Stimulated activated CD8-positive, alpha-beta memory T cell treated with anti-CD3 and anti-CD28 coated beads, Interleukin-4, amount 100 ng/mL, for 48 hours (primary cell): ENCODE data around the gene TNRC18.
"Not testable (repeated sequence)": the region's sequence is repeated elsewhere in the genome, so short reads cannot be mapped to it uniquely, and the experiment has no call there.

Experiments
- DNase-seq: peaks from one replicate; pipeline ENCODE4 v3.0.0-alpha.2; 2020

TNRC18 gene

DNA sequence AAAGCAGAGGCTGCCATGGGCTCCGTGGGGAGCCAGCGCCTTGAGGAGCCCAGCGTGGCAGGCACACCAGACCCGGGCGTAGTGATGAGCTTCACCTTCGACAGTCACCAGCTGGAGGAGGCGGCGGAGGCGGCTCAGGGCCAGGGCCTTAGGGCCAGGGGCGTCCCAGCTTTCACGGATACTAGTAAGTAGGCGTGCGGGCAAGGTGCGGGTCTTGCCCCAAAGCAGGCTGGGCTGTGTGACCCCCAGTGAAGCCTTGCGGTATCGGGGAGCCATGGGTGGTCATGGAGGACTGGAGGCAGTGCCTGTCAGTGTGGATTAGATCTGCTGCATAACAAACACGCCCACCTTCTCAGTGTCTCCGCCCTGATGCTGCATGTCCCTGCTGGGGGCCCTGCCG, 135.8 kb downstream of the TNRC18 start:
- DNase-seq: no peak

- DNase-seq: not testable (repeated sequence)
These were observed 136.3 kb downstream of the TNRC18 start for GRCh38 chr7:5287373-5287772.

DNA sequence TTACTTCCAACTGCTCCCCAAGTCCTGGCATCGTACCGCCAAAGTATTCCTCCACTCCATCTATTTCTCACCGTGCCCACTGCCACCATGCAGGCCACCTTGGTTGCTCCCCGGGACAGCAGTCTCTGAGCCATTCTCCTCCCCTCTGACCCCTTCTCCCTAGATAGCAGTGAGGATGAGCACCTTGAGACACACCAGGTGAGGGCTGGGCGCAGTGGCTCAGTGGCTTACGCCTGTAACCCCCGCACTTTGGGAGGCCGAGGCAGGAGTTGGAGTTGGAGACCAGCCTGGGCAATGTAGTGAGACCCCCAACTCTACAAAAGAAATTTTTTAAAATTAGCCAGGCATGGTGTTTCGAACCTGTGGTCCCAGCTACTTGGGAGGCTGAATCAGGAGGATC, 136.7 kb downstream of the TNRC18 start:
- no peak for DNase-seq

GRCh38 chr7:5284304-5285281, 139.0 kb downstream of the TNRC18 start:
- peak; percentile 62 for DNase-seq

DNA sequence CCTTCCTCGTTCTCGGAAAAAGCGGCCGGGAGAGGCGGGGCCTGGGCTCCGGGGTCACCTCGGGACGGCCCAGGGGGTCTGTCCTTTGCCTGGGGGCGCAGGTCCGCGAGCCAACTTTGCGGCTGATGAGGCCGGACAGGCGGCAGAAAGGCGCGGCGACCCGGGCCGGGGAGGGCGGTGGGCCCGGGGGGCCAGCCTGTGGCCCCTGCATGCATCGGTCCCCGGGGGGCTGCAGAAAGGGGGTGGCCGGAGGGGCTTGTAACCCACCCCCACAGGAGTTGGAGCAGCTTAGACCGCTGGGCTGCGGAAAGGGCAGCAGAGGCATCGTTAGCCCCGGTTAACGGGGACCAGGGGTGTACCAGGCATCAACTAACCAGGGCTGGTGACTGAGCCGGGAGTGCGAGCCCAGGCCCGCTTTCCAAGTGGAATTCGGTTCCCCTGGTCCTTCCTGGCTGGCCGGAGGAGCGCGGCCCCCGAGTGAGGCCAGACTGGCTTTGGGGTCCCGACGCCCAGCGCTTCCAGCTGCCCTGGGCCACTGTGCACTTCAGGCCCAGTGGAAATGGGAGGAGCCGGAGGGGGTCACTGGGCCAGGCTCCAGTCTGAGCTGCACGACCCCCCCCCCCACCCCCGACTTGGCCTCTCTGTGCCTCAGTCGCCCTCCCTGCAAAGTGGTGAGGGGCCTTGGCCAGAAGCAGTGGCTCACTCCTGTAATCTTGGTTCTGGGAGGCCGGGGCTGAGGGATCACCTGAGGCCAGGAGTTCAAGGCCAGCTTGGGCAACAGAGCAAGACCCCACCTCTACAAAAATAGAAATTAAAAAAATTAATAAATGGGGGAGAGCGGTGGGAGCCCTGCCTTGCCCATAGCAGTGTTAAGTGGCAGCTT, 140.0 kb downstream of the TNRC18 start:
- DNase-seq: no peak

DNA sequence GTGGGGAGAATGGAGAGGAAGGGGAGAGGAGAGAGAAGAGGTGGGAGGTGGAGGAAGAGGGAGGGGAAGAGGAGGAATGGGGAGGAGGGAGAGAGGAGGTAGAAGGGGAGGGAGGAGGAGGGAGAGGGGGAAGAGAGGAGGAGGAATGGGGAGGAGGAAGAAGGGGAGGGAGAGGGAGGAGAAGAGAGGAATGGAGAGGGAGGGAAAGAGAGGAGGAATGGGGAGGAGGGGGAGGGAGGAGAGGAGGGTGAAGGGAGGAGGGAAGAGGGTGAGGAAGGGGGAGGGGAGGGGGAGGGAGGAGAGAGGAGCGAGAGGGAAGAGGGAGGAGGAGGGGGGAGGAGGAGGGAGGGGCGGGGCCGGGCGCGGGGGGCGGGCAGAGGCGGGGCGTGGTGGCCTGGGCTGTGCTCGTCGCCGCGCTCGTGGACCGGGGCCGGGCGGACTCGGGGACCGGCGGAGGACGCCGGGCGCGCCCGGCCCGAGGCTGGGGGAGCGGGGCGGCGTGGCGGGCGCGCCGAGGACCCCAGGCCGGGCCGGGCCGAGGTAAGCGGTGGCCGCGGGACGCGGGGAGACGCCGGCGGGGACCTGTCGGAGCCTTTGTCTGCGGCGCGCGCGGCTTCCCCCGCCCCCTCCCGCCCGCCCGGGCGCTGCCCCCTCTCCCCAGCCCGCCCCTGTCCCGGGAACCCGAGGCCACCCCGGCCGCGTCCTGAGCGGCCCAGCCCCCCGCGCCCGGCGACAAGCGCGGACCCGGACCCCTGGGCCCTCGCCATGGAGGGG, 140.9 kb downstream of the TNRC18 start, which contains the start of gene SLC29A4:
Gene SLC29A4, plus strand, starts transcription at position 401 of the 774 bp plus-strand sequence. CDS start 4,874 bp downstream, outside the sequence.
- DNase-seq: peak; percentile 55

- DNase-seq: not testable (repeated sequence)
These were observed 141.8 kb downstream of the TNRC18 start for GRCh38 chr7:5281598-5282500.

GRCh38 chr7:5279734-5280133, 143.9 kb downstream of the TNRC18 start:
- DNase-seq: no peak

DNA sequence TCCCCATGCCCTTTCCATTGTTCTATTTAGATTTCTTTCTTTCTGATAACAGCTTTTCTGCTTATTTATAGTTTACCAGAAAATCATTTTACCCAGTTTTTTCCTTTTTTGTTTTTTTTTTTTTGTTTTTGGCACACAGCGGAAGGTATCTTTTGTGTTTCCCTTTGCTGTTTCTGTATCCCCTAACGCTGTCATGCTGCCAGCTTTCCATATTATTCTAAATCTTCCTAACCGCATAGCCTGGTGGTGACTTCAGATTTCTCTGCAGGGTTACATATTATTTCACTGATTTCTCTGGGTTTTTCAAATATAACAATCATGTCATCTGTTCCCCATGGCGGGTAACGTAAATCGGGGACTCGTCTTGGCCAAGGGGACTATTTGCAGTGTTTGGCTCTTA, 144.9 kb downstream of the TNRC18 start:
- no peak for DNase-seq

DNA sequence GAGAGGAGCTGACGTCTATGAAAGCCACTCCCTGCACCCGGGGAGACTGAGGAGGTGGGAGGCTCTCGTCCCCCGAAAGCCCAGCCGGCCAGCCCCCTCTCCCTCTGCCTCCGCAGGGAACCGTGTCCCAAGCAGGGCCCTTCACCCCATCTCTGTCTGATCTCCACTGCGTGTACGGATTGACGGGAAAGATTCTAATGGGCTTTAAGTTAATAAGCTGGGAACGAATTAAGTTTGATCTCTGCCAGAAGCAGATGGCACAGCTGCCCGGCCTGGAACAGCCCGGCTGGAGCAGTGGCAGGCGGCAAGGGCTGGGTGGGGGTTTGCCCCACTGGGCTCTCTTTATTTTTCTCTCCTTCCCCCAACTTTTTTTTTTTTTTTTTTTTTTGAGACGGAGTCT, 147.0 kb downstream of the TNRC18 start:
- no peak for DNase-seq

DNA sequence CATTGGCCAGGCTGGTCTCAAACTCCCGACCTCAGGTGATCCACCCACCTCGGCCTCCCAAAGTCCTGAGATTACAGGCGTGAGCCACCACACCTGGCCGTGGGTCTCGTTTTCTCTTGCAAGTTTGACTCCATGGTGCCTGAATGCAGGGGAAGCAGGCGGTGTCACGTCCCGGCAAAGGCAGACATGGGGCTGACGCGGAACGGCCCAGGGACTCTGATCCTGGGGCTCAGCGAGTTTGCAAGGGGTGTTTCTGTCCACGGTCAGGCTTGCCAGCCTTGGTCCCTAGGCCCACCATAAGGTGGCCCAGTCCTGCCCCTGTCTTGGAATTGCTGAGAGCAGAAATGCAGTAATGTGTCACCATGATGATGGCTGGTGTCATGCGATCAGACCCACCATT, 147.5 kb downstream of the TNRC18 start:
- DNase-seq: not testable (repeated sequence)

GRCh38 chr7:5275510-5275909, 148.1 kb downstream of the TNRC18 start:
- not testable (repeated sequence) for DNase-seq

- DNase-seq: not testable (repeated sequence)
These were observed 148.6 kb downstream of the TNRC18 start for GRCh38 chr7:5274985-5275431.

DNA sequence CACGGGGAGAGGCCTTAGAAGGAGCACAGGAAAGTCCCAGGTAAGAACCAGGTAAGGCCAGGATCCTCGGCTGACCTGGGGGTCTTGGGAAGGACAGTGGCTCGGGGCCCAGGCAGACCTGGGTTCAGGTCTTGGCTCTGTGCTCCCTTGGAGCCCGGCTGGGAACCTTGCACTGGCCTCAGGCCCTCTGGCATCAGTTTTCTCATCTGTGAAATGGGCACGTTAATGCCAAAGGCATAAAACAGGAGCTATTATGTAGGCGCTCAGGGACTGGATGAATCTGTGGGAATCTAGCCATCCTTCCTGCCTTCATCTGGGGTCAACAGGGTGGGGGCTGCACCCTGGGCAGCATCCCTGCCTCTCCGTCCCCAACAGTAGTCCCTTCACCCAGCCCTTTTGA, 149.2 kb downstream of the TNRC18 start:
- DNase-seq: no peak

DNA sequence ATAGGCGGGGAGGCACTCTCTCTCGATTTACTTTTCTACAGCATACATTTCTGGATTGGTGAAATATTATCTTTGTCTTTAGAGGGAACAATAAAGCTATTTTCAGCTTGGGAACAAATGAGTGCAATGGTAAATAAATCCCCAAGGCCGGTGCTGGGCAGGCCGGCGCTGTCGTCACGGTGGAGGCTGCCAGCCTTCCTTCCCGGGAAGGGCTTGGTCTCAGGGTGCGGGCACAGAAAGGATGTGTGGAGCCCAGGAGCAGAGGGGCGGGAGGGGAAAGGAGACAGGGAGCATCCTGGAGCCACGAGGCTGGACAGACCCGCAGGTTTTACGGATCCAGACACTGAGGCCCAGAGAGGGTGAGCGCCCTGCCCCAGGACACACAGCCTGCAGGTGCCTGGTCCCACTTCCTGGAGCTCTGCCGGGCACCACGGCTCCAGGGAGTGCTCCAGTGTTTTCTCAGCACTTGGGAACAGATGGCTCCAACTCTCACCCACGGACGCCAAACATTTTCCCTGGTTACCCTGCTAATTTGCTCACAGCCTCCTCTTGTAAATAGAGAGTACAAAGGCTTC, 149.7 kb downstream of the TNRC18 start:
- DNase-seq: not testable (repeated sequence)

- DNase-seq: no peak
These were observed 152.8 kb downstream of the TNRC18 start for GRCh38 chr7:5270788-5271187.

DNA sequence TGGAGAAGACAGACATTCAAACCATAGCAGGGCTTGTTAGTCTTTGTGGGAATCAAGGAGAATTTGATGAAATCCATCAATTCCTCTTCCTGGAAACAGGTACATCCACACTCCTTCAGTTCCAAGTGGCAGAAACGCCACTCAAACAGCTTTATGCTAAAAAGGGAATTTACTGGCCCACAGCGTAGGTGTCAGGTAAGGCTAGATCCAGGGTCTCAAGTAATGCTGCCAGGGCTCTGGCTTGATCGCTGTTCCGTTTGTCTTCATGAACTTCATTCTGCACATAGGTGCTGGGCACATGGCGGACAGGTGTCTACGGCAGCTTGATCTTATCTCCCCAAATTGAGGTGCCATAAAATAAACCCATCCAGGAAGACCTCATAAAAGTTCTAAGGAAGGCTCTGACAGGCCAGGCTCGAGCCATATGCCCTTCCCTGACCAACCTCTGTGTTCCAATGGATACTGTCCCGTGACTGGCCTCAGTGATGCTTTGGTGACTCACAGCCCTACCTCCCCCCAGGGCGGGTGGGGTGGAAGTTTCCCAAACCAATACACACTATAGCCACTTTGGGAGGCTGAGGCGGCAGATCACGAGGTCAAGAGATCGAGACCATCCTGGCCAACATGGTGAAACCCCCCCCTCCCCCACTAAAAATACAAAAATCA, 153.5 kb downstream of the TNRC18 start:
- not testable (repeated sequence) for DNase-seq

DNA sequence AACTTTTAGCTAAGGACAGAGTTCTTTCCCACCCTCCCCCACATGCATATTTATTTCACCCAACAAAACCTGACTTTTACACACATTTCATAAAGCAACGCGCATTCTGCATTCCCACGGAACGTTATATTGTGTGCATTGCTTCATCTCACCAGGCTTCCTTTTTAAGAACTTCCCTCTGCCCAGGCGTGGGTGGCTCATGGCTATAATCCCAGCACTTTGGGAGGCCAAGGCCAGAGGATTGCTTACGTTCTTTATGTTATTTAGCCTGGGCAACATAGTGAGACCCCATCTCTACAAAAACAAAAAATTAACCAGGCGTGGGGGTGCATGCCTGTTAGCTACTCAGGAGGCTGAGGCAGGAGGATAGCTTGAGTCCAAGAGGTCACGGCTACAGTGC, 155.8 kb downstream of the TNRC18 start:
- DNase-seq: not testable (repeated sequence)

DNA sequence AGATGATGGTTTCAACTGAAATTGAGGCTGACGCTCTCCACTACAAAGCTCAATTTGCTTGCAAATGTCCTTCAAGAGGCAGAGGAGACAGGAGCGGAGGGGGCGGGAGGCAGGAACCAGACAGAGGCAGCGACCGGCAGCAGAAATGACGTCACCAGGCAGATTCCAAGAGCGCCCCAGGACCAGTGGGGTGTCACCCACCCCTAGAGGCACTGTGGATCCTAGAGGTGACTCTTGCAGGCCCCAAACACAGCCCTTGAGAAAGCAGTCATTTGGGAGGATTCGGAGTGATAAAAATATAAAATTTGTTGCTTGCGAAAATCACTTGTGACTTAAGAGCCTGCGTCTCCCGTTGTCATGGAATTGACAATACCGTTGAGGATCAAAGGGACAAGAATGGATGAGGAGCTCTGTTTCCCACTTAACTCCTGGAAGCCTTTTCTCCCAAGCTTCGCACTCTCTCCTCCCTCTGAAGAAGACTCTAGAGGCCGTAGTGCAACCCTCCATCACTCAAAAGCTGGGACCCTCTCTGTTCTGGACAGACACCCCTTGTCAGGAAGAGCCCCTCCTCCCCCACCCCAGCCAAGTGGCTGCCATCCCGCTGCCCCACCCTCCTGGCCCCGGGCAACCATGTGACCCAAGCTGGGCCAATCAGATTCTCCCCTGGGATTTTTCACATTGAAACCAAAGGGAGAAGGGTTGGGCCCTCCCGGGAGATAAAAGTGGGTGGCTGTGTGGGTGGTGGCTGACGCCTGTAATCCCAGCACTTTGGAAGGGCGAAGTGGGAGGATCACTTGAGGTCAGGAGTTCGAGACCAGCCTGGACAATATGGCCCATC, 157.2 kb downstream of the TNRC18 start:
- DNase-seq: no peak
